HG03097 (cell line): ENCODE measurements around the gene SLC10A1.

Experiments
- ATAC-seq: cut with Tn5 transposase; IDR thresholded peaks from one replicate; pipeline ENCODE4 v1.9.1; 2021; ENCODE audit not compliant: unreplicated experiment, low FRiP score

SLC10A1 gene

DNA sequence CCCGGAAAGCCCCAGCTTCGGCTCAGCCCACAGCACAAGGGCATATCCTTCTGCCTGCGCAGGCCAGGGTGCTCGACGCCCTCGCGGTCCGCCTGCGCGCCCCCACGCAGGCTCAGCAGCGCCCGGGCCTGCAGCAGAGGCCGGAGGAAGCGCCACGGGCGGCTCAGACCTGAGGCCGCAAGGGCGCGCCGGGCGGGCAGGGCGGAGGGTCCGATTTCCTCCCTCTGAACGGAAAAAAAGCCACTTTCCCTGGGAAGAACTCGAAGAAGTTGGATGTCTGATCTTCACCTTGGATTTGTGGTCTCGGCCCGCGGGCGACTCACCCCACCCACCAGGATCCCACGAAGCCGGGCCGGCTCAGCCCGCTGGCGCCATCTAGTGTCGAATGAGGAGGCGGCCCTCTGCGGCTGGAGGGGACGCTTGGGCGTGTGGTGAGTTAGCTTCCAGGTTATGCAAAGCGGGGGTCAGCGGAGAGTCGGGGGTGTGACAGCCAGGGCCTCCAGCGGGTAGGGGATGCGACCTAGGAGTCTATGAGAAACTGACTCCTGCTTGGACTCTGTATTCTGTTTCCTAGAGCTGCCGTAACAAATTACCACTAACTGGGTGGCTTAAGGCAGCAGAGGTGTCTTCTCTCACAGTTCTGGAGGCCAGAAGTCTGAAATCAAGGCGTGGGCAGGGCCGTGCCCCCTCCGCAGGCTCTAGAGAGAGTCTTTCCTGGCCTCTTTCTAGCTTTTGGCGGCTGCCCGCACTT lies 70.1 kb downstream of the SLC10A1 start:
- peak; percentile 84 for ATAC-seq
